A673 (cell line): Measurements from ENCODE around the gene CEP63.

ENCODE experiments used
- EZH2 ChIP-seq: fragments of 200-600 bp; sonication (generic); IDR thresholded peaks from 2 replicates; pipeline ENCODE4 v1.6.1; 2017; ENCODE audit warnings: borderline replicate concordance, low read depth, mild to moderate bottlenecking, mixed read lengths, antibody characterized with exemption, low read length; ENCODE audit not compliant: poor library complexity, severe bottlenecking
- TF ChIP-seq, protein P1 (sequence below): fragments of 300-800, 200-600 bp; sonication (generic); conservative IDR thresholded peaks from 2 replicates; pipeline ENCODE4 v1.5.1; 2017; ENCODE audit warnings: low read depth, mild to moderate bottlenecking, antibody characterized with exemption, low read length, moderate library complexity, mixed read lengths

- TF ChIP-seq, protein P1, sequence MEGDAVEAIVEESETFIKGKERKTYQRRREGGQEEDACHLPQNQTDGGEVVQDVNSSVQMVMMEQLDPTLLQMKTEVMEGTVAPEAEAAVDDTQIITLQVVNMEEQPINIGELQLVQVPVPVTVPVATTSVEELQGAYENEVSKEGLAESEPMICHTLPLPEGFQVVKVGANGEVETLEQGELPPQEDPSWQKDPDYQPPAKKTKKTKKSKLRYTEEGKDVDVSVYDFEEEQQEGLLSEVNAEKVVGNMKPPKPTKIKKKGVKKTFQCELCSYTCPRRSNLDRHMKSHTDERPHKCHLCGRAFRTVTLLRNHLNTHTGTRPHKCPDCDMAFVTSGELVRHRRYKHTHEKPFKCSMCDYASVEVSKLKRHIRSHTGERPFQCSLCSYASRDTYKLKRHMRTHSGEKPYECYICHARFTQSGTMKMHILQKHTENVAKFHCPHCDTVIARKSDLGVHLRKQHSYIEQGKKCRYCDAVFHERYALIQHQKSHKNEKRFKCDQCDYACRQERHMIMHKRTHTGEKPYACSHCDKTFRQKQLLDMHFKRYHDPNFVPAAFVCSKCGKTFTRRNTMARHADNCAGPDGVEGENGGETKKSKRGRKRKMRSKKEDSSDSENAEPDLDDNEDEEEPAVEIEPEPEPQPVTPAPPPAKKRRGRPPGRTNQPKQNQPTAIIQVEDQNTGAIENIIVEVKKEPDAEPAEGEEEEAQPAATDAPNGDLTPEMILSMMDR, result no peak
- no peak for TF ChIP-seq EZH2
Measured at GRCh38 chr3:134441321-134441720, 44.5 kb upstream of the CEP63 start.
